Measurements from ENCODE around the gene TACC2. TPM values are rescaled to one million over a fixed set of nuclear protein-coding genes. Genes with fewer than 3 reads are reported as not detected.
A peak's percentile ranks its signal among the peaks of the same experiment; 100 is the strongest.

Gene TACC2
- total RNA-seq, 2 experiments from 2014 or later, result not detected

GRCh38 chr10:122141821-122142640, 153.1 kb downstream of the TACC2 start:
- ATAC-seq (ENCODE audit: poor library complexity), result no peak
- ChIA-PET CTCF (no interaction called here), POLR2A (no interaction called here)
- Mint-ChIP-seq H3K27me3 (peaks cover 8% of the 10 kb centered on the region), H3K4me3 (no peak overlapping the region), H3K36me3 (ENCODE audit: low read depth) (no peaks in the 10 kb centered on the region), H3K27ac (no peak overlapping the region), H3K9me3 (peaks cover 8% of the 10 kb centered on the region), H3K4me1 (ENCODE audit: low read depth) (no peaks in the 10 kb centered on the region)
- intact Hi-C loops (cut with DNase I, micrococcal nuclease), result loop anchor here in 1 of 2 experiments (10.0 kb wide), 1 partner anchor 563 kb away; no protein-coding TSS in a partner anchor
- peaks cover 0 to 6% of the 10 kb centered on the region in 2 experiments for H3K9me3 ChIP-seq (ENCODE audit: control insufficient read depth in 1 of 2, insufficient read depth in 1 of 2, low read length in 2 of 2)
- H3K4me1 ChIP-seq (ENCODE audit: insufficient read depth, low read length), result no peaks in the 10 kb centered on the region
- H3K27ac ChIP-seq (ENCODE audit: low read depth in 1 of 2, low read length in 2 of 2), result no peak overlapping the region
- H3K4me3 ChIP-seq (ENCODE audit: low read length), result no peak overlapping the region
- H3K36me3 ChIP-seq (ENCODE audit: insufficient read depth, low read length), result no peaks in the 10 kb centered on the region
- TF ChIP-seq, protein P1, sequence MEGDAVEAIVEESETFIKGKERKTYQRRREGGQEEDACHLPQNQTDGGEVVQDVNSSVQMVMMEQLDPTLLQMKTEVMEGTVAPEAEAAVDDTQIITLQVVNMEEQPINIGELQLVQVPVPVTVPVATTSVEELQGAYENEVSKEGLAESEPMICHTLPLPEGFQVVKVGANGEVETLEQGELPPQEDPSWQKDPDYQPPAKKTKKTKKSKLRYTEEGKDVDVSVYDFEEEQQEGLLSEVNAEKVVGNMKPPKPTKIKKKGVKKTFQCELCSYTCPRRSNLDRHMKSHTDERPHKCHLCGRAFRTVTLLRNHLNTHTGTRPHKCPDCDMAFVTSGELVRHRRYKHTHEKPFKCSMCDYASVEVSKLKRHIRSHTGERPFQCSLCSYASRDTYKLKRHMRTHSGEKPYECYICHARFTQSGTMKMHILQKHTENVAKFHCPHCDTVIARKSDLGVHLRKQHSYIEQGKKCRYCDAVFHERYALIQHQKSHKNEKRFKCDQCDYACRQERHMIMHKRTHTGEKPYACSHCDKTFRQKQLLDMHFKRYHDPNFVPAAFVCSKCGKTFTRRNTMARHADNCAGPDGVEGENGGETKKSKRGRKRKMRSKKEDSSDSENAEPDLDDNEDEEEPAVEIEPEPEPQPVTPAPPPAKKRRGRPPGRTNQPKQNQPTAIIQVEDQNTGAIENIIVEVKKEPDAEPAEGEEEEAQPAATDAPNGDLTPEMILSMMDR (IDR thresholded peaks at IDR 0.05), result no peak
- no peaks in the 10 kb centered on the region for H3K27me3 ChIP-seq (ENCODE audit: control insufficient read depth in 1 of 2, insufficient read depth in 2 of 2, low read length in 2 of 2)
- no peak for DNase-seq

DNA sequence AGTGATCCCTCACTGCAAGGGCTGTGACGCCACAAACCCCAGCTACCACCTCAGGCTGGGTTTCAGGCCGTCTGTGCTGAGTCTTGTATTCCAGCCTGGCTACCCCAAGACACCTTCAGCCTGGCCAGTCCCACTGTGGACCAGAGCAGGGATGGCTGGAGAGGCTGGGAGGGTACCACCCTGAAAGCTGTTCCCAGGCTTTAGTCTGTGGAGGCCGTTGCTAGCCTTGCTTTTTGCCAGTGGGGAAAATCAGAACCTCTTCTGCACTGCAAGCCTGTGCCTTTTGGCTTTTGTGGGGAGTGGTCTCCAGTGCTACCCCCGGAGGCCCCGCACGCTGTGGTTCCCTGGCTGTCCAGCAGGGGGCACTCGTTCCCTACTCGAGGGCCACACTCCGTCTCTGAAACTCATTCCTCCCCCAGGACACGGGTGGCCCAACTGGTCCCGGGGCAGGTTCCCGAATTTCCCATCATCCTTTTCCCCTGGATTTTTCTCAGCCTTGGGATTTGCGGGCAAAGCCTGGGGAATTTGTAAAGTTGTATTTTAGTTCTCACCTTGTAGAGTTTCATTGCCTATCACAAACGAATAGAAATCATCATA, 153.8 kb downstream of the TACC2 start:
- CTCF ChIA-PET, result no interaction called here
- Mint-ChIP-seq H3K9me3 (peaks cover 9% of the 10 kb centered on the region), H3K36me3 (ENCODE audit: low read depth) (no peaks in the 10 kb centered on the region)

DNA sequence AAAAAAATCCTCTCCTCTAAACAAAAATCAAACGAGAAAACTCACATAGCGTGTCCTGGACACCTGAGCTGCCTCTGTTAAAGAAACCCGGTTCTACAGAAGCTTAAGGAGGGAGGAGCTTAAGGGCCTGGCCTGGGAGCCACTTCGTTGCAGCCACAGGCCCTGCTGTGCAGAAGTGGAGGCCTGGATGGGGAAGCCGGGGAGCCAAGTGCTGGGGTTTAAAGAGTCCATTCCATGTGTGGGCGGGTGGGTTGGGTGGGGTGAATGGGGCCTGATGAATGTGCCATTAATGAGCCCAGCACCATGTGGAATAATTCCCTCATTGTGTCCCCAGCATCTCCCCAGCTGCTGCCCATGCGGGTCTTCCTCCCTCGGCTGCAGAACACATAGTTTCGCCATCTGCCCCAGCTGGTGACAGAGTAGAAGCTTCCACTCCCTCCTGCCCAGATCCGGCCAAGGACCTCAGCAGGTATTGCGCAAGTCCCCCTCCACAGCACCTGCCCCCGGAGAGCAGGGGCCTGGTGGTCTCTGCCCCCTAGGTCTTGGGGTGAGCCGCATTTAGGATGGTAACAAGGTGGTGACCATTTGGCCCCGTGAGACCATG, 154.4 kb downstream of the TACC2 start:
- no peaks in the 10 kb centered on the region for H3K27me3 ChIP-seq (ENCODE audit: control insufficient read depth in 1 of 2, insufficient read depth in 2 of 2, low read length in 2 of 2)
- peaks cover 0 to 6% of the 10 kb centered on the region in 2 experiments for H3K9me3 ChIP-seq (ENCODE audit: control insufficient read depth in 1 of 2, insufficient read depth in 1 of 2, low read length in 2 of 2)
- no peaks in the 10 kb centered on the region for H3K4me1 ChIP-seq (ENCODE audit: insufficient read depth, low read length)
- POLR2A ChIA-PET, result no interaction called here
- DNase-seq, result no peak
- H3K27me3 Mint-ChIP-seq, result peaks cover 8% of the 10 kb centered on the region
- H3K9me3 Mint-ChIP-seq, result peaks cover 9% of the 10 kb centered on the region
- no peak overlapping the region for H3K27ac ChIP-seq (ENCODE audit: low read depth in 1 of 2, low read length in 2 of 2)
- intact Hi-C loops (cut with DNase I, micrococcal nuclease), result loop anchor here in 1 of 2 experiments (10.0 kb wide), 1 partner anchor 561 kb away; no protein-coding TSS in a partner anchor
- CTCF ChIA-PET, result no interaction called here
- no peak overlapping the region for H3K4me3 Mint-ChIP-seq
- TF ChIP-seq, protein P1 (IDR thresholded peaks at IDR 0.05), result no peak
- no peak overlapping the region for H3K4me3 ChIP-seq (ENCODE audit: low read length)
- H3K36me3 ChIP-seq (ENCODE audit: insufficient read depth, low read length), result no peaks in the 10 kb centered on the region
- H3K4me1 Mint-ChIP-seq (ENCODE audit: low read depth), result no peaks in the 10 kb centered on the region
- no peak overlapping the region for H3K27ac Mint-ChIP-seq
- H3K36me3 Mint-ChIP-seq (ENCODE audit: low read depth), result no peaks in the 10 kb centered on the region
- ATAC-seq (ENCODE audit: poor library complexity), result no peak

More for the DNA sequence above, 153.8 kb downstream of the TACC2 start:
- peaks cover 0 to 6% of the 10 kb centered on the region in 2 experiments for H3K9me3 ChIP-seq (ENCODE audit: control insufficient read depth in 1 of 2, insufficient read depth in 1 of 2, low read length in 2 of 2)
- intact Hi-C loops (cut with DNase I, micrococcal nuclease), result loop anchor here in 1 of 2 experiments (10.0 kb wide), 1 partner anchor 562 kb away; no protein-coding TSS in a partner anchor
- no peak overlapping the region for H3K4me3 ChIP-seq (ENCODE audit: low read length)
- no peaks in the 10 kb centered on the region for H3K4me1 ChIP-seq (ENCODE audit: insufficient read depth, low read length)
- DNase-seq, result peak in 10 of 14 experiments; percentile 2 to 44 (median 10)
- H3K36me3 ChIP-seq (ENCODE audit: insufficient read depth, low read length), result no peaks in the 10 kb centered on the region
- H3K27ac Mint-ChIP-seq, result no peak overlapping the region
- no peak overlapping the region for H3K4me3 Mint-ChIP-seq
- peaks cover 8% of the 10 kb centered on the region for H3K27me3 Mint-ChIP-seq
- TF ChIP-seq, protein P1 (IDR thresholded peaks at IDR 0.05), result peak; percentile 73
- no peaks in the 10 kb centered on the region for H3K4me1 Mint-ChIP-seq (ENCODE audit: low read depth)
- ATAC-seq (ENCODE audit: poor library complexity), result no peak
- no peak overlapping the region for H3K27ac ChIP-seq (ENCODE audit: low read depth in 1 of 2, low read length in 2 of 2)
- H3K27me3 ChIP-seq (ENCODE audit: control insufficient read depth in 1 of 2, insufficient read depth in 2 of 2, low read length in 2 of 2), result no peaks in the 10 kb centered on the region
- POLR2A ChIA-PET, result no interaction called here
